ENCODE results near the gene WWP2.

WWP2 gene

GRCh38 chr16:69889295-69889964 lies 127.3 kb downstream of the WWP2 start:
- no peak for TF ChIP-seq CTCF (IDR thresholded peaks at IDR 0.05; ENCODE audit: low read depth, low read length)
- H3K4me3 ChIP-seq (replicated peaks in 1 of 2; ENCODE audit: low read depth in 2 of 2, low read length in 2 of 2) = no peak overlapping the region
- DNase-seq (ENCODE audit: low read depth in 2 of 2) = no peak

- DNase-seq (ENCODE audit: low read depth in 2 of 2) = peak; percentile 37 to 77
- TF ChIP-seq CTCF (IDR thresholded peaks at IDR 0.05; ENCODE audit: low read depth, low read length) = no peak
- H3K4me3 ChIP-seq (replicated peaks in 1 of 2; ENCODE audit: low read depth in 2 of 2, low read length in 2 of 2) = no peak overlapping the region
These were observed 128.2 kb downstream of the WWP2 start for GRCh38 chr16:69890114-69890891.

GRCh38 chr16:69890892-69891282 lies 128.8 kb downstream of the WWP2 start:
- DNase-seq (ENCODE audit: low read depth in 2 of 2) = no peak
- H3K4me3 ChIP-seq (replicated peaks in 1 of 2; ENCODE audit: low read depth in 2 of 2, low read length in 2 of 2) = no peak overlapping the region
- TF ChIP-seq CTCF (IDR thresholded peaks at IDR 0.05; ENCODE audit: low read depth, low read length) = no peak

- no peak for DNase-seq (ENCODE audit: low read depth in 2 of 2)
- no peak overlapping the region for H3K4me3 ChIP-seq (replicated peaks in 1 of 2; ENCODE audit: low read depth in 2 of 2, low read length in 2 of 2)
- no peak for TF ChIP-seq CTCF (IDR thresholded peaks at IDR 0.05; ENCODE audit: low read depth, low read length)
These were observed 130.2 kb downstream of the WWP2 start for GRCh38 chr16:69892378-69892777.

DNA sequence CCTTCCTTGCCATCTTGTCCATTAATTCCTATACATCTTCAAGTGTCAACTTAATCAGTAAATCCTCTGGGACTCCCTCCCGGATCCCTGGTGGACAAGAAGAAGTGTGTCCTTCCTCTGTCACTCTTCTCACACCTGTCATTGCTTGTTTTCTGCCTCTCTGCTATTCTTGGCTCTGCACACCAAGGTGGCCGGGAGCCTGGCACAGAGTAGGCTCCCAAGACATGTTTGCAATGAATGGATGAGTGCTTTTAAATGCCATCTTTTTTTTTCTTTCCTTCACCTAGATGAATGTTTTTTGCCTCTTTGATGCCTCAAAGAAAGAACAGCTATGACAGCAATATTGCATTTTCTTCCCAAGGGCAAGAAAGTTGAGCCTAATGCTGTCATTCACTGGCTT lies 131.0 kb downstream of the WWP2 start:
- no peak overlapping the region for H3K4me3 ChIP-seq (replicated peaks in 1 of 2; ENCODE audit: low read depth in 2 of 2, low read length in 2 of 2)
- DNase-seq (ENCODE audit: low read depth in 2 of 2) = no peak
- TF ChIP-seq CTCF (IDR thresholded peaks at IDR 0.05; ENCODE audit: low read depth, low read length) = no peak

- no peak for TF ChIP-seq CTCF (IDR thresholded peaks at IDR 0.05; ENCODE audit: low read depth, low read length)
- no peak for DNase-seq (ENCODE audit: low read depth in 2 of 2)
- no peak overlapping the region for H3K4me3 ChIP-seq (replicated peaks in 1 of 2; ENCODE audit: low read depth in 2 of 2, low read length in 2 of 2)
These were observed 132.5 kb downstream of the WWP2 start for GRCh38 chr16:69894676-69895075.
